GM19043 (cell line): ENCODE results near the gene CSHL1.
A peak's percentile ranks its signal among the peaks of the same experiment; 100 is the strongest.

Source experiments
- ATAC-seq: cut with Tn5 transposase; IDR thresholded peaks from one replicate; pipeline ENCODE4 v1.9.1; 2021; ENCODE audit warnings: low read depth; ENCODE audit not compliant: unreplicated experiment

The CSHL1 gene

DNA sequence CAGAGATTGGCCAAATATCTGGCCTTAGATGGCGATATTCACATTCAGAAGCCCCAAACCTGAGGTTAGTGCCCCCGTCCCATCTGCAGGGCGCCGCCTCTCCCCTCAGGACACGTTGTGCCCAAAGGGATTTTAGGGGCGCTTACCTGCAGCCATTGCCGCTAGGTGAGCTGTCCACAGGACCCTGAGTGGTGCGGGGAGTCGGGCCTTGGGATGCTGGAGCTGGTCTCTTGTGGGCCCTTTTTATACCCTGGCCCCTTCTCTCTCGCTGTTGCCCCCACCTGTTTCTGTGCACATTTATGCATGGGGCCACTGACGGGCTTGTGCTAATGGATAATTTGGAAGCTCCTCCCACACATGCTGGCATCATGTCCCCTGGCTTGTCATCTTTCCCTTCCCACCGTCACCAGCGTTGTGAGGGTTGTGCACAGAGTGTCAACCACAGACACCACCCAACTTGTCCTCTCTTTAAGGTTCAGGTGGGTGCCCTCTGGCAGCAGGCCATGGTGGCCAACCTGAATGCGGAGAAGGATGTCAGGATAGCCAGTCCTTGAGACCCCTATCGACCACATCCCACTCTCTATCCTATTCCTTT is at the start of gene CSHL1:
TSS of gene CSHL1 (minus strand) at position 218 of the 595 bp plus-strand sequence. CDS start at position 156, 62 bp downstream.
- no peak for ATAC-seq

DNA sequence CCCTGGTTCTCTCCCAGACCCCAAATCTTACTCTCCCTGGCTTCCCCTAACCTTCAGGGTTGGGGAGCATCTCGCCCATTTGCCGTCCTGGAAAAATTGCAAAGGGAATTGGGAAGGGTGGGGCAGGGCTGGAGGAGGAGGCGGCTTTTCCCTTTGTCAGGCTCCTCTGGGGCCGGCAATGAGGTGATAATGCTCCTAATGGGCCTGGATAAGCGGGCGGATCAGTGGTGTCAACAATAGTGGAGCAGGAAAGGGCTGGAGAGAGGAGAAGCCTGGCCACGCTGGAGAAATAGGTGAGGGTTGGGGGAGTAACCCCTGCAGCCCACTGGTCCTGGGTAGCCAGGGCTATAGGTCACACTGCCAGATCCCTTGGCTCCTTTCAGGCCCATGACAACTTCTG is 49.4 kb upstream of the CSHL1 start:
- no peak for ATAC-seq

DNA sequence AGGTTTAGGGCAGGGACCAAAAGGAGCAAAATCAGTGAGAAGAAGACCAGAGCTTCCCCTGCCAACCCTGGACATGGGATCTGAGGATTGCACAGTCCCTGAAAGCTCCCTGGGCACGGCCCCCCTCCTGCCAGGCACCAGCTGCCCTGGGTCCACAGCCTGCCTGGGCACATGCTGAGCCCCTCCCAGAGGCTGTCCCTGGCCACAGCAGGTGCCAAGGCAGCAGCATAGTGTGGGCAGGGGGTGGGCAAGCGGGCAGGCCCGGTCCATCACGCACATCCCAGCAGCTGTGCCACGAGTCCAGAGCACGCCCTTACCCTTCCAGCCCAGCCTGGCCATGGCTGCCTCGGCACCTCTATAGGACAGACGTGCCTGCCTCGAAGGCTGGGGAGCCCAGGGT is 48.9 kb upstream of the CSHL1 start:
- no peak for ATAC-seq

DNA sequence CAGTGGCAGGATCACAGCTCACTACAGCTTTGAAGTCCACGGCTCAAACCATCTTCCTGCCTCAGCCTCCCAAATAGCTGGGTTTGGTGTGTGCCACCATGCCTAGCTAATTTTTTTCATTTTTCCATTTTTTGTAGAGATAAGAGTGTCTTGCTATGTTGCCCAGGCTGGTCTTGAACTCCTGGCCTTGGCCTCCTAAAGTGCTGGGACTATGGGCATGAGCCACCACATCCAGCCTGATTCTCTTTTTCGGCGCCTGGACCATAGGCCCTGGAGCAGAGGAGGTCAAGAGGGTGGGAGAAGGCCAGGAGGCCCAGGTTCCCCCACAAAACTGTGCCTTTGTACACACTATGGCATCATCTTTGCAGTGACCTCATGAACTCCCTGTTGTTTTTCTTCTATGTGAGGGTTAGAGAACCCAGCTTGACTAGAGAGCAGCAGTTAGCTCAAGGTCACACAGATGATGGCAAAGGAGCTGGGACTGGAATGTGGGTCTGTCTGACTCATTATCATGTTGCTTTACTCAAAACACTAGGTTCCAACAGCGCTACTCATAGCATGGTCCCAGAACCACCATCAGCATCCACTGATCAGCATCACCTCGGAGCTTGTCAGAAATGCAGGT is 45.4 kb upstream of the CSHL1 start:
- ATAC-seq = no peak

GRCh38 chr17:63955791-63956190 is 44.7 kb upstream of the CSHL1 start:
- no peak for ATAC-seq

GRCh38 chr17:63955232-63955631 is 44.2 kb upstream of the CSHL1 start:
- no peak for ATAC-seq

- ATAC-seq = peak; percentile 64
Observed at GRCh38 chr17:63954402-63955063, 43.5 kb upstream of the CSHL1 start.

- ATAC-seq = no peak
Observed at GRCh38 chr17:63950940-63951907, 40.2 kb upstream of the CSHL1 start.

DNA sequence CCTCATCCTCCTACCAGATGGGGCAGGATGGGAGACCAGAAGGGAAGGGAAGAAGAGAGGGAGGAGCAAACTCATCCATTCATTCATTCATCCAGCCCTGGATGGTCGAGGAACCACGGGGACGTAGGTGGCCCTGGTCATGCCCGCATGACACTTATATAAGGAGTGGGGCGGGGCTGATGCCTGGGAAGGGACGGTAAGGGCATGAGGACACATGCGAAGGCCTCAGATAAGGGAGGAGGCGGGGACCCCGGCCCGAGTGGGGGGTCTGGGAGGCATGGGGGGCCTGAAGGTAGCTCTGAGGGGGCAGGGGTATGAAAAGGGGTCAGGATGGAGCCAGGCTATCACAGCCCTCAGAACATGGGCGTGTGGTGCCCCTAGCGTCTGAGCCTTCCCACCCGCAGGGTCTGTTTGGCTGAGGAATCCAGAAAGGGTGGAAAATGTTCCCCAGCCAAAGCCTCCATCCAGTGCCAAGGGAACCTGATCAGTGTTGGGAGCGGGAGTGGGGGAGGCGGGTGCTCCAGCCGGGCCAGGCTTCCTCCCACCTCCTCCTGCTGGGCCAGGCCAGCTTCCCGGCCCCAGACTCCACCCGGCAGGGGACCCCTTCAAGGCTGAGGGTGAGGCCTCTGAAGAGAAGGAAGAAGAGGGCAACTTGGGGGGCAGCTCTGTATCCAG is 38.7 kb upstream of the CSHL1 start:
- no peak for ATAC-seq

GRCh38 chr17:63948521-63948920 is 37.5 kb upstream of the CSHL1 start:
- no peak for ATAC-seq

DNA sequence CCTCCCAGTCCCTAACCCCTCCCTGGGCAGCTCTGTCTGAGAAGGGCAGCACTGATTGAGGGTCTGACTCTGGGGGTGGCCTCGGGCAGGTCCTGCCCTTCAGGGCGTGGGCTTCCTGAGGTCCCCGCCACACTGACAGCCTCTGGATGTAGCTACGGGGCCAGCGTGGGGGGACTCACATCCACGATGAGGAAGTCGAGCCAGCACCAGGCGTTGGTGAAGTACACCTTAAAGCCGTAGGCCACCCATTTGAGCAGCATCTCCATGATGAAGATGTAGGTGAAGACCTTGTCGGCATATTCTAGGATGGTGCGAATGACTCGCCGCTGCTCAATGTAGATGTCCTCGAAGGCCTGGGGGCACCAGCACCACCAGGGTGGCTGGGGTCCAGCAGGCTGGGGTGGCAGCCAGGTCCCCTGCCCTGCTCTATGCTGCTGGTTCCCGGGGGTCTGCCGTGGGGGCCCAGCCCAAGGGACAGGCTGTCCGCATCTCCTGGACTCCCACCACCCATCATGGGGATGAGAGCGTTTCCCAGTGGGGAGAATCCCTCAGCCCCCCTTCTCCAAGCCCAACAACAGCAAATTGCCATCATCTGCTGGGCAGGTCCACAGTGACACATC is 36.8 kb upstream of the CSHL1 start:
- ATAC-seq = no peak

GRCh38 chr17:63946440-63947363 is 35.6 kb upstream of the CSHL1 start:
- ATAC-seq = peak; percentile 81

DNA sequence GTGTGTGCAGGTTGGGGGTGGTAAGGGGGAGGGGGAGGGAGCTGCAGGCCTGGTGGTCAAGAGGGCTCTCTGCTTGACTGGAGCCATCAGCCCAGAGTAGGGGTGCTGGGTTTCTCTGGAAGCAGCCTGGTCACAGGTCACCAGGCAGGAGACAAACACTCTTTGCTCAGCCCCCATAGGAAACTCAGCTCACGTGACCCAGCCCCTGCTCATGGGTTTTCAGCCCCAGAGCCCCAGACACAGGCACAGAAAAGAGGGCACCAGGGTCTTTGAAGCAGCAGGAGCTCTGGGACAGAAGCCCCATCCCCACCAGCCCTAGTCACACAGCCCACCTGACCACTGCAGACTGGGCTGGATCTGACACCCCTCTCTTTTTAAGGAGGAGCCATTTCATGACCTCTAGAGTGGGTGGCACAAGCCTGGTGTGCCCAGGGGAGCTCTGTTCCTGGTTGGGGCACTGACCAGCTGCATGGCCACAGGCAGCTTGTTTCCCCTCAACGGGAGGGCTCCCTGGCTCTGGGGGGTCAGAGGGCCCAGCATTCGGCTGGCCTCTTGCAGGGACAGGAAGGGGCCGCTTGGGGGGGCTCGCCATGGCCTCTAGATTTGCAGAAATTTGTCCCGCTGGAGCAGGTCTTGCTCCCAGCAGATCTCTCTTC is 34.9 kb upstream of the CSHL1 start:
- no peak for ATAC-seq

- no peak for ATAC-seq
Observed at GRCh38 chr17:63944736-63945499, 33.9 kb upstream of the CSHL1 start.

DNA sequence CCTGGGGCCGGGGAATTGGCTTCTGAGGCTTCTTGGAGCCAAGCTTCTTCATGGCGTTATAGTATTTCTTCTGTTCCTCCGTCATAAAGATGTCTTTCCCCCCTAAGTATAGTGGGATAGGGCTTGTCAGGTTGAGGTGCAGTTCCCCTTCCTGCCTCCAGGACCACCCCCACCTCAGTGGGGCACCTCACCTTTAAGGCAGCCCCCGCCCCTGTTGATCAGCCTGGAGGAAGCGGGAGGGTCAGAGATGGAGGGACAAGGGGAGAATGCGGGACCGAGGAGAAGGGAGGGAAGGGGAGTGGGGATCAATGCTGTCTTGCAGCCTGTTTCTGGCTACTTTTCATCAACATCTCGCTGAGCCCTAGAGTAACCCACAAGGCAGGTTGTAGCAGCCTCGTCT is 32.7 kb upstream of the CSHL1 start:
- ATAC-seq = no peak

GRCh38 chr17:63942309-63942985 is 31.4 kb upstream of the CSHL1 start:
- ATAC-seq = no peak

DNA sequence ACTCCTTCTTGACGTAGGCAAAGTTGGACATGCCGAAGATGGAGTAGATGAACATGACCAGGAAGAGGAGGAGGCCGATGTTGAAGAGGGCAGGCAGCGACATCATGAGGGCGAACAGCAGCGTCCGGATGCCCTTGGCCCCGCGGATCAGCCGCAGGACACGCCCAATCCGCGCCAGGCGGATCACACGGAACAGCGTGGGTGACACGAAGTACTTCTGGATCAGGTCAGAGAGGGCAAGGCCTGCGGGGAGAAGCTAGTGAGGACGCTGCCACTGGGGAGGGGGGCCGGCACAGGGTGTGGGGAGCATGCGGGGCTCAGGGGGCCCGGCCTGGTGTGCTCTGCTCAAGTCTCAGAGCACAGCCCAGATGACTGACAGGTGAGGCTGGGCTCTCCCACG is 30.7 kb upstream of the CSHL1 start:
- no peak for ATAC-seq
